Gastroesophageal sphincter (tissue), 3 donors: ENCODE results near the gene DISC1.

Experiments used
- CTCF ChIP-seq, 4 experiments: fragments of 200-600 bp in 2 of 4; fragments of 450-650 bp in 2 of 4; sonication (generic) in 1 of 4; IDR thresholded peaks; one replicate each; pipeline ENCODE4 v1.5.1; 2017 to 2019; ENCODE audit warnings: antibody characterized with exemption in 4 of 4, mild to moderate bottlenecking in 2 of 4, moderate library complexity in 2 of 4
- EP300 ChIP-seq: sonication (generic); formaldehyde crosslinking; IDR thresholded peaks from one replicate; pipeline ENCODE4 v1.6.1; 2017; ENCODE audit warnings: antibody characterized with exemption, mild to moderate bottlenecking

DNA sequence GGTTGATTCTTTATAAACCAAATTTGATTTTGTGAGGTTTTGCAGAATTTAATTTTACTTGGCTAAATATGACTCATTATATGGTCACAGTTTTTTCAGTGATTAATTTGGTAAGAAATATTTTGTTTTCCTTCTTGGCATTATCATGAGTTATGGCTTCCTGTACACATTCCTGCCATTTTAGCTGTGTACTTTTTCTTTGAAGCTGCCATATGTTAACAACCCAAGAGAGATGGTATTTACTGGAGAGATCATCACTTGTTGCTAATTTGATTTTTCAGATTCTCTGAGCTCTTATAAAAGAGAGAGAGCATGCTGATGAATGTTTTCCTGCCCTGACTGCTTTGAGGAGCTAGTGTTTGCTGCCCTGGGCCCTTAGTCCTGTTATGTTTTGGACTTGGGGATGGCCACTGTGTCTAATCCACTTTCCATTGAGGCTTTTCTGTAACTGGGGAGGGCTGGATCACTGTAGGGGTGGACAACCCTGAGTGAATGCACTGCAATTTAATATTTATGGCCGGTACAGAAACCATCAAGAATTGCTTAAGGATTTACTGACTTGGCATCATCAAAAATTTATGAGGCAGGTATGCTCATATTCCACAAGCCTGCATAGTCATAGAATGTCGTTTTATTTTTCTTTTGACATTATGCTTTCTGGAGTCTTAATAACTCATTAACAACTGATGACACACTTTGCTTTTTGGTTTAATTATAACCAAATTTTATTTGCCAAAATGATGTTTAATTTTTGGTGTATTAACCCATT is 200.9 kb downstream of the DISC1 start:
- TF ChIP-seq CTCF (IDR thresholded peaks at IDR 0.05) (no peak), EP300 (no peak)
